K562 (cell line): ENCODE data around the gene SYPL2. TPM values are rescaled to one million over a fixed set of nuclear protein-coding genes. Genes with fewer than 3 reads are reported as not detected.

Source experiments
- KHSRP ChIP-seq: fragments of 450-650 bp; IDR thresholded peaks from 2 replicates; pipeline ENCODE4 v1.6.1; 2017
- MCM7 ChIP-seq, 2 experiments: fragments of 450-650 bp; IDR thresholded peaks; 2 replicates each; pipeline ENCODE4 v1.6.1; 2016 to 2018
- NR2C2 ChIP-seq, 2 experiments: fragments of 200-800 bp in 1 of 2; sonication (Bioruptor generic) in 1 of 2; sonication (generic) in 1 of 2; formaldehyde crosslinking in 1 of 2; IDR thresholded peaks; 2 replicates each; pipeline versions ENCODE4 v1.6.1 to v1.8.0; 2016 to 2022; ENCODE audit warnings: mild to moderate bottlenecking in 1 of 2, missing compliant biosample characterization in 1 of 2, missing genetic modification characterization in 1 of 2, missing genetic modification reagents in 1 of 2
- PCBP1 ChIP-seq: fragments of 200-400 bp; formaldehyde crosslinking; IDR thresholded peaks from 2 replicates; pipeline ENCODE4 v1.6.1; 2018; ENCODE audit warnings: mild to moderate bottlenecking, low read depth, low read length; ENCODE audit not compliant: poor library complexity, severe bottlenecking
- XRCC4 ChIP-seq: IDR thresholded peaks from one replicate; pipeline ENCODE4 v1.6.1; 2011; ENCODE audit not compliant: insufficient read depth, insufficient read length; ENCODE audit errors: extremely low read depth
- ZNF311 ChIP-seq: fragments of 250-450 bp; sonication (Bioruptor Pico); IDR thresholded peaks from 2 replicates; pipeline ENCODE4 v1.4.0; 2020; ENCODE audit warnings: mild to moderate bottlenecking, moderate library complexity
- polyA plus RNA-seq, 8 experiments: library from polyadenylated mRNA; depleted of rRNA in 4 of 8; stranded (reverse) in 5 of 8; unstranded in 3 of 8; fragments of >200 nt; fragmentation: Nextera tagmentation in 2 of 8; fragmentation: Illumina TruSeq in 1 of 8; extraction: Ambion mirVana in 2 of 8; extraction: Trizol in 1 of 8; gene quantifications; 2 replicates each; pipeline versions ENCODE4 v1.2.1 to v1.2.3, GENCODE V29; 2011 to 2014; ENCODE audit warnings: inconsistent platforms in 1 of 8, missing spikeins in 1 of 8
- total RNA-seq, 7 experiments: library from RNA; depleted of rRNA in 6 of 7; stranded (reverse); fragments of >200 nt in 6 of 7; fragmentation: Illumina TruSeq in 2 of 7; extraction: Trizol in 2 of 7; gene quantifications; 2 replicates each; pipeline versions ENCODE4 v1.2.1 to v1.2.3, GENCODE V29; 2011 to 2021; ENCODE audit warnings: low replicate concordance in 1 of 7
- TF ChIP-seq, protein P1 (sequence below): fragments of 450-650 bp; IDR thresholded peaks from 2 replicates; pipeline ENCODE4 v1.6.1; 2014; ENCODE audit warnings: low read depth, mild to moderate bottlenecking, moderate library complexity, borderline replicate concordance
- TF ChIP-seq, protein P2 (sequence below), 2 experiments: IDR thresholded peaks; 2 replicates each; pipeline ENCODE4 v1.6.1; 2011; ENCODE audit warnings: borderline replicate concordance in 1 of 2, control low read depth in 1 of 2, low read depth in 1 of 2, low read length in 1 of 2, mild to moderate bottlenecking in 1 of 2, mixed read lengths in 1 of 2, moderate library complexity in 1 of 2; ENCODE audit not compliant: insufficient read depth in 1 of 2, insufficient read length in 1 of 2, poor library complexity in 1 of 2, severe bottlenecking in 1 of 2; ENCODE audit errors: extremely low read depth in 1 of 2
- TF ChIP-seq, protein P3 (sequence below), 2 experiments: fragments of 450-650 bp in 1 of 2; sonication (generic) in 1 of 2; formaldehyde crosslinking in 1 of 2; IDR thresholded peaks; 2 replicates each; pipeline versions ENCODE4 v1.7.1 to v1.9.0; 2016 to 2022; ENCODE audit warnings: inconsistent platforms in 1 of 2, mild to moderate bottlenecking in 1 of 2, missing genetic modification reagents in 1 of 2
- TF ChIP-seq, protein P4 (sequence below): fragments of 250-450 bp; sonication (Bioruptor Pico); IDR thresholded peaks from 2 replicates; pipeline ENCODE4 v1.8.0; 2022; ENCODE audit warnings: inconsistent platforms, mild to moderate bottlenecking, moderate library complexity, borderline replicate concordance

Gene SYPL2
- total and polyA plus RNA-seq, 9 of the 15 experiments (the other 6 are each of a cell fraction or from before 2014, with no cell fraction given): 0.03 to 0.20 (median 0.07) TPM; not detected in 2

DNA sequence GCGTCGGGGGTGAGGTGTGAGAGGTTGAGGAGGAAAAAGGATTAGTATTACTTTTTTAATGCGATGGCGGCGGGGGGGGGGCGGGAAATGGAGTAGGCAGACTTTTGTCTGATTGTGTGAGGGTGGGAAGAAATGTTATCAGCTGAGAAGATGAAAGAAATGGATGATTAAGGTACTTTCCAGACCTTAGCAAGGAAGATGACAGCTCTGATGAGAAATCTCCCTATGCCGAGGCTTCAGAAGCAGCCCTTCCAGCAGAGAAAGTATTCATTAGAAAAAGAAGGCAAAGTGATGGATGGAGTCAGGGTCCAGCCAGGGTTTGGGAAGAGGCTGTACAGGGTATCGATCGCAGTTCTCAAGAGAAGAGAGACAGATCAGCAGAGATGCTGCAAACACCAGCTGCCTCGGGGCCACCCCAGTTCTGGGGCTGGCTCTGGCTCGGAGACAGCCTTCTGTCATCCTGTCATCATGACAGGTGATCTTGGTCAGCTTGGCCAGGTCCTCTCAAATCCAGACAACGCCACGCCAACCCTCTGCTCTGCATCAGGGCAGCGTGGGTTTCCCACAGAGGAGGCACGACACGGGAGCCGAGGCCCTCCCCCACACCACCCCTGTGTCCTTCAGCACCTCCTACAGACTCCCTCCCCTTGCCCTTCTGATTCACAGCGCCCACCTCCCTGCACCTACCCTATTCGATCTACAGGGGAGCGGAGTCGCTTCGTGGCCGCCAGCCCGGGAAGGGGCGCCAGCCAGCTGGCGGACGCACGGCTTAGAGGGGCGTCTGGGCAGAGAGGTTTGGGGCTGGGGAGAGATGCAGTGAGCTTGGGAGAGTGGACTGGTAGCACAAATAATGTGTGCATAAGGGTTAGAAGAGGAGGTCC, 16.7 kb downstream of the SYPL2 start (continued):
- TF ChIP-seq, protein P1, sequence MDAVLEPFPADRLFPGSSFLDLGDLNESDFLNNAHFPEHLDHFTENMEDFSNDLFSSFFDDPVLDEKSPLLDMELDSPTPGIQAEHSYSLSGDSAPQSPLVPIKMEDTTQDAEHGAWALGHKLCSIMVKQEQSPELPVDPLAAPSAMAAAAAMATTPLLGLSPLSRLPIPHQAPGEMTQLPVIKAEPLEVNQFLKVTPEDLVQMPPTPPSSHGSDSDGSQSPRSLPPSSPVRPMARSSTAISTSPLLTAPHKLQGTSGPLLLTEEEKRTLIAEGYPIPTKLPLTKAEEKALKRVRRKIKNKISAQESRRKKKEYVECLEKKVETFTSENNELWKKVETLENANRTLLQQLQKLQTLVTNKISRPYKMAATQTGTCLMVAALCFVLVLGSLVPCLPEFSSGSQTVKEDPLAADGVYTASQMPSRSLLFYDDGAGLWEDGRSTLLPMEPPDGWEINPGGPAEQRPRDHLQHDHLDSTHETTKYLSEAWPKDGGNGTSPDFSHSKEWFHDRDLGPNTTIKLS: no peak
- TF ChIP-seq MCM7 (IDR thresholded peaks at IDR 0.05): no peak
- TF ChIP-seq, protein P2, sequence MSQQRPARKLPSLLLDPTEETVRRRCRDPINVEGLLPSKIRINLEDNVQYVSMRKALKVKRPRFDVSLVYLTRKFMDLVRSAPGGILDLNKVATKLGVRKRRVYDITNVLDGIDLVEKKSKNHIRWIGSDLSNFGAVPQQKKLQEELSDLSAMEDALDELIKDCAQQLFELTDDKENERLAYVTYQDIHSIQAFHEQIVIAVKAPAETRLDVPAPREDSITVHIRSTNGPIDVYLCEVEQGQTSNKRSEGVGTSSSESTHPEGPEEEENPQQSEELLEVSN (IDR thresholded peaks at IDR 0.05; ENCODE audit: borderline replicate concordance in 1 of 2, extremely low read depth in 1 of 2, insufficient read depth in 1 of 2, insufficient read length in 1 of 2, low read depth in 1 of 2, low read length in 1 of 2, poor library complexity in 1 of 2, severe bottlenecking in 1 of 2): no peak
- no peak for TF ChIP-seq NR2C2 (CRISPR knock-in tag; IDR thresholded peaks at IDR 0.05)
- TF ChIP-seq NR2C2 (tag; IDR thresholded peaks at IDR 0.05): no peak
- no peak for TF ChIP-seq PCBP1
- TF ChIP-seq, protein P3, sequence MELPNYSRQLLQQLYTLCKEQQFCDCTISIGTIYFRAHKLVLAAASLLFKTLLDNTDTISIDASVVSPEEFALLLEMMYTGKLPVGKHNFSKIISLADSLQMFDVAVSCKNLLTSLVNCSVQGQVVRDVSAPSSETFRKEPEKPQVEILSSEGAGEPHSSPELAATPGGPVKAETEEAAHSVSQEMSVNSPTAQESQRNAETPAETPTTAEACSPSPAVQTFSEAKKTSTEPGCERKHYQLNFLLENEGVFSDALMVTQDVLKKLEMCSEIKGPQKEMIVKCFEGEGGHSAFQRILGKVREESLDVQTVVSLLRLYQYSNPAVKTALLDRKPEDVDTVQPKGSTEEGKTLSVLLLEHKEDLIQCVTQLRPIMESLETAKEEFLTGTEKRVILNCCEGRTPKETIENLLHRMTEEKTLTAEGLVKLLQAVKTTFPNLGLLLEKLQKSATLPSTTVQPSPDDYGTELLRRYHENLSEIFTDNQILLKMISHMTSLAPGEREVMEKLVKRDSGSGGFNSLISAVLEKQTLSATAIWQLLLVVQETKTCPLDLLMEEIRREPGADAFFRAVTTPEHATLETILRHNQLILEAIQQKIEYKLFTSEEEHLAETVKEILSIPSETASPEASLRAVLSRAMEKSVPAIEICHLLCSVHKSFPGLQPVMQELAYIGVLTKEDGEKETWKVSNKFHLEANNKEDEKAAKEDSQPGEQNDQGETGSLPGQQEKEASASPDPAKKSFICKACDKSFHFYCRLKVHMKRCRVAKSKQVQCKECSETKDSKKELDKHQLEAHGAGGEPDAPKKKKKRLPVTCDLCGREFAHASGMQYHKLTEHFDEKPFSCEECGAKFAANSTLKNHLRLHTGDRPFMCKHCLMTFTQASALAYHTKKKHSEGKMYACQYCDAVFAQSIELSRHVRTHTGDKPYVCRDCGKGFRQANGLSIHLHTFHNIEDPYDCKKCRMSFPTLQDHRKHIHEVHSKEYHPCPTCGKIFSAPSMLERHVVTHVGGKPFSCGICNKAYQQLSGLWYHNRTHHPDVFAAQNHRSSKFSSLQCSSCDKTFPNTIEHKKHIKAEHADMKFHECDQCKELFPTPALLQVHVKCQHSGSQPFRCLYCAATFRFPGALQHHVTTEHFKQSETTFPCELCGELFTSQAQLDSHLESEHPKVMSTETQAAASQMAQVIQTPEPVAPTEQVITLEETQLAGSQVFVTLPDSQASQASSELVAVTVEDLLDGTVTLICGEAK (IDR thresholded peaks at IDR 0.05): 0 out of 2 replicates have a peak, but pooled peaks have one; percentile 23
- TF ChIP-seq, protein P3 (CRISPR knock-in tag; IDR thresholded peaks at IDR 0.05): no peak
- no peak for TF ChIP-seq ZNF311 (CRISPR knock-in tag)
- TF ChIP-seq XRCC4: no peak
- TF ChIP-seq, protein P4, sequence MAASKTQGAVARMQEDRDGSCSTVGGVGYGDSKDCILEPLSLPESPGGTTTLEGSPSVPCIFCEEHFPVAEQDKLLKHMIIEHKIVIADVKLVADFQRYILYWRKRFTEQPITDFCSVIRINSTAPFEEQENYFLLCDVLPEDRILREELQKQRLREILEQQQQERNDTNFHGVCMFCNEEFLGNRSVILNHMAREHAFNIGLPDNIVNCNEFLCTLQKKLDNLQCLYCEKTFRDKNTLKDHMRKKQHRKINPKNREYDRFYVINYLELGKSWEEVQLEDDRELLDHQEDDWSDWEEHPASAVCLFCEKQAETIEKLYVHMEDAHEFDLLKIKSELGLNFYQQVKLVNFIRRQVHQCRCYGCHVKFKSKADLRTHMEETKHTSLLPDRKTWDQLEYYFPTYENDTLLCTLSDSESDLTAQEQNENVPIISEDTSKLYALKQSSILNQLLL (CRISPR knock-in tag): no peak
- no peak for TF ChIP-seq KHSRP
